ENCODE data around the gene ATP8B1.

The ATP8B1 gene

DNA sequence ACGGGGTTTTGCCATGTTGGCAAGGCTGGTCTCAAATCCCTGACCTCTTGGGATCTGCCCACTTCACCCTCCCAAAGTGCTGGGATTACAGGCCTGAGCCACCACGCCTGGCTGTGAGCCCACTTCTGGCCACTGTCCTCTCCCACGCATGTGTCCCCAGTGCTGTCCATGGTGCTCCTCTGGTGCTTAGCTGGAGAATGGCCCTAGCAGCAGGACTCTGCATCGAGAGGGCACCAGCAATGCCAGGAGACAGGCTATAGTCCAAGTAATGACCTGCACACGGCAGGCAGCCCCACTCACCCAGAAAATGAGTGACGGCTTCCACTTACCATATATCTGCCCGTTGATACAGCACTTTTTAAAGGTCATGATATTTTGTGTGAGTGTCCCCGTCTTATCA lies 115.1 kb downstream of the ATP8B1 start:
- DNase-seq (ENCODE audit: low spot score): no peak
- TF ChIP-seq CTCF (IDR thresholded peaks at IDR 0.05; ENCODE audit: extremely low read depth, insufficient read depth, missing control alignments): no peak
- in situ Hi-C loops (cut with MboI; ENCODE audit: low pct_unique_long_range_greater_than_20kb, low sequenced_read_pairs, unreplicated experiment): no loop called here

DNA sequence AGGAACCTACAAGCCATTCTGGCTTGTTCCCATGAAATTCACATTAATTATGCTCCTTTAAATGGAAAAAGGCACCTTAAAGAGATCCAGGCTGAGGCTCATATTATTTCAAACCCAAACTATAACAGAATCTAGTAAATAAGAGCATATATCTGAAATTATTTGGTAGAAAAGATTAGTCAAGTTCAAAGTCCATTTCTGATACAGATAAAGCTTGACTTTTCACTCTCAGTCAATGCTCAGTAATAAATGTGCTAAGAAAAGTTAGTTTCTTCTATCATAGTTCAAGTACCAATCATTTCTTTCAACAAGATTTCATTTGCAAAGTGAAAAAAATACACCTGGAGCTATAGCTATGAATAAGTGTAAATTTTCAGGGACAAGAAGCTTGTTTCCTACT lies 119.6 kb downstream of the ATP8B1 start:
- TF ChIP-seq CTCF (IDR thresholded peaks at IDR 0.05; ENCODE audit: extremely low read depth, insufficient read depth, missing control alignments): no peak
- in situ Hi-C loops (cut with MboI; ENCODE audit: low pct_unique_long_range_greater_than_20kb, low sequenced_read_pairs, unreplicated experiment): no loop called here
- no peak for DNase-seq (ENCODE audit: low spot score)

- in situ Hi-C loops (cut with MboI; ENCODE audit: low pct_unique_long_range_greater_than_20kb, low sequenced_read_pairs, unreplicated experiment): no loop called here
- no peak for DNase-seq (ENCODE audit: low spot score)
- no peak for TF ChIP-seq CTCF (IDR thresholded peaks at IDR 0.05; ENCODE audit: extremely low read depth, insufficient read depth, missing control alignments)
These were observed 125.6 kb downstream of the ATP8B1 start for GRCh38 chr18:57677262-57678211.

DNA sequence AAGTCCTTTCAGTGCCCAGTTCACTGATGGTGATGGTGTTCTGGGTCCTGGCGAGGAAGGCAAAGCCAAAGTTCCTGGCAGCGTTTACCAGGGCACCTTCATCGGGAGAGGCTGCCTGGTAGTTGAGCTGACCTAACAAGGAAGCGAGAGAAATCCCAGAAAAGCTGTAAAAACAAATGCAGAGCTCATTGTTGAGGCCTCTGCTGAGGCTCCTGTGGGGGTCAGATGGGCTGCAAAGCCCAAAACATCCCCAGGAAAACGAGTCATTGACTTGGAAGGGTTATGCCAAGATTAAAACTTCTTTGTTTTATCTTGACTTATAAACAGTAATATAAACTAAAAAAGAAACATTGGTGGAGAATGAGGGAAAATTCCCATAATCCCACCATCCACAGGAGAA lies 128.2 kb downstream of the ATP8B1 start:
- DNase-seq (ENCODE audit: low spot score): no peak
- in situ Hi-C loops (cut with MboI; ENCODE audit: low pct_unique_long_range_greater_than_20kb, low sequenced_read_pairs, unreplicated experiment): no loop called here
- TF ChIP-seq CTCF (IDR thresholded peaks at IDR 0.05; ENCODE audit: extremely low read depth, insufficient read depth, missing control alignments): no peak

DNA sequence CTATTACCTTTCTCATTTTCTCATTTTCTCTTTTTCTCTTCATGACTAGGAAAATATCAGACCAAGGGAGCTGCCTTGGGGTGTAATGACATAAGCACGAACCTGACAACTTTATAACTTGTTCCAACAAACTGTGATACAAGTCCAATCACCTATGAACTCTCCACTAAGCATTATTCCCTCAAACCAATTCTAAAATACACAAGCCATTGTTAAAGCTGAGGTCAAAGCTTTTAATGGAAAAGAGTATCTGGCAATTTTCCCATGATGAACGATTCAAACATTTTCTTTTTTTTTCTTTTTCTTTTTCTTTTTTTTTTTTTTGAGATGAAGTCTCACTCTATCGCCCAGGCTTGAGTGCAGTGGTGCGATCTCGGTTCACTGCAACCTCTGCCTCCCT lies 133.1 kb downstream of the ATP8B1 start:
- no peak for TF ChIP-seq CTCF (IDR thresholded peaks at IDR 0.05; ENCODE audit: extremely low read depth, insufficient read depth, missing control alignments)
- in situ Hi-C loops (cut with MboI; ENCODE audit: low pct_unique_long_range_greater_than_20kb, low sequenced_read_pairs, unreplicated experiment): no loop called here
- no peak for DNase-seq (ENCODE audit: low spot score)

GRCh38 chr18:57668021-57668420 lies 135.1 kb downstream of the ATP8B1 start:
- no peak for TF ChIP-seq CTCF (IDR thresholded peaks at IDR 0.05; ENCODE audit: extremely low read depth, insufficient read depth, missing control alignments)
- no peak for DNase-seq (ENCODE audit: low spot score)
- in situ Hi-C loops (cut with MboI; ENCODE audit: low pct_unique_long_range_greater_than_20kb, low sequenced_read_pairs, unreplicated experiment): no loop called here

Measured in GM13977 (cell line).